Measurements from ENCODE around the gene TRAPPC4.
"Not testable (repeated sequence)": the region's sequence is repeated elsewhere in the genome, so short reads cannot be mapped to it uniquely, and the experiment has no call there.

- TF ChIP-seq POLR2A, EP300 (IDR thresholded peaks at IDR 0.05): not testable (repeated sequence)
These were observed 20.9 kb downstream of the TRAPPC4 start for GRCh38 chr11:119039471-119039870.
